Stimulated activated memory B cell treated with anti-CD40 and anti-IgM and Interleukin-4, amounts not matched to agents 10 μg/mL and 1 μg/mL and 100 μg/mL, for 72 hours (primary cell): ENCODE data around the gene JPT1.

ENCODE experiments used
- ATAC-seq: fragments of 150-1000 bp; cut with Tn5 transposase; 2 replicates; pipeline ENCODE4 v1.10.0; 2021
- H3K27ac Mint-ChIP-seq: one replicate; pipeline ENCODE4 v1.8.0; 2022; ENCODE audit warnings: mild to moderate bottlenecking, mixed read lengths
- H3K27me3 Mint-ChIP-seq: one replicate; pipeline ENCODE4 v1.8.0; 2022; ENCODE audit warnings: mixed read lengths
- H3K36me3 Mint-ChIP-seq: one replicate; pipeline ENCODE4 v1.8.0; 2022; ENCODE audit warnings: mixed read lengths
- H3K4me1 Mint-ChIP-seq: one replicate; pipeline ENCODE4 v1.8.0; 2022; ENCODE audit warnings: mixed read lengths
- H3K4me3 Mint-ChIP-seq: one replicate; pipeline ENCODE4 v1.8.0; 2022; ENCODE audit warnings: mild to moderate bottlenecking, moderate library complexity, mixed read lengths
- H3K9me3 Mint-ChIP-seq: one replicate; pipeline ENCODE4 v1.8.0; 2022; ENCODE audit warnings: mixed read lengths

The JPT1 gene

GRCh38 chr17:75088465-75089417 lies 65.6 kb downstream of the JPT1 start:
- Mint-ChIP-seq H3K27me3 (no peaks in the 10 kb centered on the region), H3K4me1 (peaks cover 41% of the 10 kb centered on the region), H3K9me3 (no peaks in the 10 kb centered on the region), H3K4me3 (peak overlapping the region; percentile 81), H3K27ac (peak overlapping the region; percentile 73), H3K36me3 (no peaks in the 10 kb centered on the region)
- no peak for ATAC-seq

GRCh38 chr17:75087558-75088453 lies 66.5 kb downstream of the JPT1 start, which contains the start of gene SLC16A5:
SLC16A5 (plus strand) TSS chr17:75087954; CDS start chr17:75093637, 5,683 bp downstream.
- peak; percentile 79 for ATAC-seq
- Mint-ChIP-seq H3K9me3 (no peaks in the 10 kb centered on the region), H3K4me1 (peaks cover 41% of the 10 kb centered on the region), H3K27ac (peak within 1 kb of the TSS; percentile 73), H3K27me3 (no peaks in the 10 kb centered on the region), H3K36me3 (no peaks in the 10 kb centered on the region), H3K4me3 (peak within 1 kb of the TSS; percentile 81)

- H3K9me3 Mint-ChIP-seq: no peaks in the 10 kb centered on the region
- no peaks in the 10 kb centered on the region for H3K36me3 Mint-ChIP-seq
- peaks cover 40% of the 10 kb centered on the region for H3K4me1 Mint-ChIP-seq
- no peak for ATAC-seq
- peak overlapping the region; percentile 73 for H3K27ac Mint-ChIP-seq
- H3K27me3 Mint-ChIP-seq: no peaks in the 10 kb centered on the region
- H3K4me3 Mint-ChIP-seq: peak overlapping the region; percentile 70
Measured at GRCh38 chr17:75087182-75087557, 67.1 kb downstream of the JPT1 start.

- H3K27ac Mint-ChIP-seq: peak overlapping the region; percentile 73
- H3K4me3 Mint-ChIP-seq: peak overlapping the region; percentile 36
- H3K9me3 Mint-ChIP-seq: no peaks in the 10 kb centered on the region
- H3K27me3 Mint-ChIP-seq: no peaks in the 10 kb centered on the region
- H3K4me1 Mint-ChIP-seq: peaks cover 39% of the 10 kb centered on the region
- H3K36me3 Mint-ChIP-seq: no peaks in the 10 kb centered on the region
- ATAC-seq: no peak
Measured at GRCh38 chr17:75086496-75087181, 67.7 kb downstream of the JPT1 start.
